Endothelial cell (in vitro differentiated cells): ENCODE results near the gene ETNK2. TPM values are rescaled to one million over a fixed set of nuclear protein-coding genes. Genes with fewer than 3 reads are reported as not detected.

Source experiments
- DNase-seq: peaks from one replicate; pipeline ENCODE4 v3.0.0; 2021; ENCODE audit warnings: low spot score
- H3K27ac Mint-ChIP-seq: one replicate; pipeline ENCODE4 v1.8.0; 2021; ENCODE audit warnings: mixed read lengths, inconsistent platforms; ENCODE audit not compliant: unreplicated experiment
- H3K27me3 Mint-ChIP-seq: one replicate; pipeline ENCODE4 v1.8.0; 2021; ENCODE audit warnings: mild to moderate bottlenecking, moderate library complexity, mixed read lengths, inconsistent platforms; ENCODE audit not compliant: unreplicated experiment
- H3K36me3 Mint-ChIP-seq: one replicate; pipeline ENCODE4 v1.8.0; 2021; ENCODE audit warnings: mild to moderate bottlenecking, low read depth, mixed read lengths, inconsistent platforms; ENCODE audit not compliant: unreplicated experiment
- H3K4me1 Mint-ChIP-seq: one replicate; pipeline ENCODE4 v1.8.0; 2021; ENCODE audit warnings: mild to moderate bottlenecking, mixed read lengths, inconsistent platforms; ENCODE audit not compliant: unreplicated experiment
- H3K4me3 Mint-ChIP-seq: one replicate; pipeline ENCODE4 v1.8.0; 2021; ENCODE audit warnings: mild to moderate bottlenecking, mixed read lengths, inconsistent platforms; ENCODE audit not compliant: unreplicated experiment
- H3K9me3 Mint-ChIP-seq: one replicate; pipeline ENCODE4 v1.8.0; 2021; ENCODE audit warnings: mixed read lengths, inconsistent platforms; ENCODE audit not compliant: unreplicated experiment
- long read RNA-seq: library from polyadenylated mRNA; unstranded; transcript quantifications from one replicate; pipeline ENCODE4 v2.0.0, GENCODE V29; 2020; ENCODE audit not compliant: unreplicated experiment
- total RNA-seq: library from RNA; stranded (reverse); fragmentation: NEBNext Ultra II Directional; extraction: Animal tissue kit (Norgen Biotek cat#: 25700); gene quantifications from one replicate; pipeline ENCODE4 v1.2.1, GENCODE V29; 2021; ENCODE audit not compliant: unreplicated experiment
- TF ChIP-seq, protein P1 (sequence below): fragments of 200-600 bp; sonication (generic); IDR thresholded peaks from one replicate; pipeline ENCODE4 v1.5.0; 2021; ENCODE audit warnings: antibody characterized with exemption; ENCODE audit not compliant: unreplicated experiment

The ETNK2 gene, protein sequence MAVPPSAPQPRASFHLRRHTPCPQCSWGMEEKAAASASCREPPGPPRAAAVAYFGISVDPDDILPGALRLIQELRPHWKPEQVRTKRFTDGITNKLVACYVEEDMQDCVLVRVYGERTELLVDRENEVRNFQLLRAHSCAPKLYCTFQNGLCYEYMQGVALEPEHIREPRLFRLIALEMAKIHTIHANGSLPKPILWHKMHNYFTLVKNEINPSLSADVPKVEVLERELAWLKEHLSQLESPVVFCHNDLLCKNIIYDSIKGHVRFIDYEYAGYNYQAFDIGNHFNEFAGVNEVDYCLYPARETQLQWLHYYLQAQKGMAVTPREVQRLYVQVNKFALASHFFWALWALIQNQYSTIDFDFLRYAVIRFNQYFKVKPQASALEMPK
- total RNA-seq, result 15.9 TPM
- long read RNA-seq, transcript ETNK2-203 (8 exons, 2,434 nt), result major isoform, 12 of 16 reads
- long read RNA-seq, partial matches to known transcripts, result 0 of 16 reads
- long read RNA-seq, other reads (novel, unspliced or antisense), result 3 of 16 reads

DNA sequence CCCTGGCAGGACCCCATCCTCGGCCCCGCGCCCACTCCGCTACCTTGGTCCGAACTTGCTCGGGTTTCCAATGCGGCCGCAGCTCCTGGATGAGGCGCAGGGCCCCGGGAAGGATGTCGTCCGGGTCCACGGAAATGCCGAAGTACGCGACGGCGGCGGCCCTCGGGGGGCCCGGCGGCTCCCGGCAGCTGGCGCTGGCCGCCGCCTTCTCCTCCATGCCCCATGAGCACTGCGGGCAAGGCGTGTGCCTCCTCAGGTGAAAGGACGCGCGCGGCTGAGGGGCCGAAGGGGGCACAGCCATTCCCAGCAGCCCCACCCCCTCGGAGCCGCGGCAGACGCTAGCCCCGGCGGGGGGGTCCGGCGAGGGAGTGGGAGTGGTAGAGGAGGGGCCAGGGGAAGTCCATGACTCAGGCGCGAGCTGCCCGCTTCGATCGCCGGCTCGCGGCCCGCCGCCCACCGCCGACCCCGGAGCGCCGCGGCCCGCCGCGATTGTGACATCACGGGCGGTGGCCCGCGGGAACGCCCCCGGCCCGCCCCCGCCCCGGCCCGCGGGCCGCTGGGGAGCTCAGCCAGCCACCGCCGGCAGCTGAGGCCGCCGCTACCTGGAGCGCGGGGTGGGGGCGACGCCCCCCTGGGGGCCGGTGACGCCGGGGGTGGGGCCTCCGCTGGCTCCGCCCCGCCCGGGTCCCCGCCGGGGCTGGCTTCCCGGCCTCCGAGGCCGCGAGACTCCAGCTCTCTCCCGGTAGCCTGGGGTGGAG, at the start of gene ETNK2:
Gene ETNK2 (minus strand): TSS at position 493 of the 758 bp plus-strand sequence. CDS start 192 bp downstream, at position 301.
- Mint-ChIP-seq H3K4me3 (peak within 1 kb of the TSS; percentile 86), H3K9me3 (no peaks in the 10 kb centered on the region), H3K36me3 (peaks cover 3% of the 10 kb centered on the region), H3K27ac (no peak within 1 kb of the TSS), H3K4me1 (peaks cover 10% of the 10 kb centered on the region), H3K27me3 (peaks cover 16% of the 10 kb centered on the region)
- peak; percentile 69 for DNase-seq
- TF ChIP-seq, protein P1, sequence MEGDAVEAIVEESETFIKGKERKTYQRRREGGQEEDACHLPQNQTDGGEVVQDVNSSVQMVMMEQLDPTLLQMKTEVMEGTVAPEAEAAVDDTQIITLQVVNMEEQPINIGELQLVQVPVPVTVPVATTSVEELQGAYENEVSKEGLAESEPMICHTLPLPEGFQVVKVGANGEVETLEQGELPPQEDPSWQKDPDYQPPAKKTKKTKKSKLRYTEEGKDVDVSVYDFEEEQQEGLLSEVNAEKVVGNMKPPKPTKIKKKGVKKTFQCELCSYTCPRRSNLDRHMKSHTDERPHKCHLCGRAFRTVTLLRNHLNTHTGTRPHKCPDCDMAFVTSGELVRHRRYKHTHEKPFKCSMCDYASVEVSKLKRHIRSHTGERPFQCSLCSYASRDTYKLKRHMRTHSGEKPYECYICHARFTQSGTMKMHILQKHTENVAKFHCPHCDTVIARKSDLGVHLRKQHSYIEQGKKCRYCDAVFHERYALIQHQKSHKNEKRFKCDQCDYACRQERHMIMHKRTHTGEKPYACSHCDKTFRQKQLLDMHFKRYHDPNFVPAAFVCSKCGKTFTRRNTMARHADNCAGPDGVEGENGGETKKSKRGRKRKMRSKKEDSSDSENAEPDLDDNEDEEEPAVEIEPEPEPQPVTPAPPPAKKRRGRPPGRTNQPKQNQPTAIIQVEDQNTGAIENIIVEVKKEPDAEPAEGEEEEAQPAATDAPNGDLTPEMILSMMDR, result no peak

DNA sequence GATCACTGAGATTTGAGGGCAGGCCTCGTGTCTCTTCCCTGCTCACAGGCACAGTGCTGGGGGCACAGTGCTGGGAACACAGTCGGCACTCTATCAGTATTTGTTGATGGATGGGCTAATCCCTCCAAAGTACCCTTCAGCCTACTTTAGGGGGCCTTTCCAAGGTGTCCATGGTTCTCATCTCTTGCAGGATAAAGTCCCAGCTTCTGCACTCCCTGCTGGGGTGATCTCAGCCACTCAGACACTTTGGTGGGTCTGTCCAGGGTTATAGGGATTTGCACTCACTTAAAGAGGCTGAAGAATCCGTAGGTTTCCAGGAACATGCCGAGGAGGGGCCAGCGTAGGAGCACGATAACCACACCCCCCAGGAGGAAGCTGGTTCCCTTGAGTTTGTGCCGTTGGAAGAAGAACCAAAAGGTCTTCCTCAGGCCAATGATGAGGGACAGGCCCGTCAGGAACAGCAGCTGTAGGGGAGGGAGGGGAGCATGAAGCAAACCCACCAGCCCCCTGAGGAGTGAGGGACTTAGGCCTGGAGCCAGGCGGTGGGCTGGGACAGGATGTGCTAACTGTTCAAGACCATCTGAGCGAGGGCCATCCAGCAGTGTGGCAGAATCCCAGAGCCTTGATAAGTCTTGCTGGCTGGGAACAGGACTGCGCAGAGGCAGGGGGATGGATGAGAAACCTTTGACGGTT, 49.6 kb upstream of the ETNK2 start:
- H3K36me3 Mint-ChIP-seq, result no peaks in the 10 kb centered on the region
- H3K27me3 Mint-ChIP-seq, result peaks cover 15% of the 10 kb centered on the region
- no peak overlapping the region for H3K4me3 Mint-ChIP-seq
- DNase-seq, result no peak
- no peaks in the 10 kb centered on the region for H3K9me3 Mint-ChIP-seq
- TF ChIP-seq, protein P1, result no peak
- no peak overlapping the region for H3K27ac Mint-ChIP-seq
- peaks cover 16% of the 10 kb centered on the region for H3K4me1 Mint-ChIP-seq

DNA sequence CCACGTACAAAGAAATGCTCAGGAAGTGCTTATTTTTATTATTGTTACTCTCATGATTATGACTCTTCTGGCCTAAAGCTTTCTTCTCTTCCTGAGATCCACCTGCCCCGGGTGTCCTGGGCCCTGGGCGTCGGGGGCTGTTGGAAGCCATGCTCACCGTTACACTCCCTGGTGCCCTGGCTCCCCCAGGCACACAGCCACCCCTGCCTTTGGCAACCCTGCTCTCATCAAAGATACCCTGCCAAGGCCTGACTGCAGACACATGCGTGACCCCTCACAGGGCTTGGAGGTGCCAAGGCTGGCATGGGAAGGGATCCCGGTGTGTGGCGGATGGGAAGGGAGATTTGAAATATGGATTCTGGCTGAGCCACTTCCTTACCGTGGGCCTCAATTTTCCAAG, 47.7 kb upstream of the ETNK2 start:
- H3K27me3 Mint-ChIP-seq, result peaks cover 16% of the 10 kb centered on the region
- peaks cover 16% of the 10 kb centered on the region for H3K4me1 Mint-ChIP-seq
- no peak overlapping the region for H3K4me3 Mint-ChIP-seq
- TF ChIP-seq, protein P1, result no peak
- no peak overlapping the region for H3K27ac Mint-ChIP-seq
- H3K36me3 Mint-ChIP-seq, result no peaks in the 10 kb centered on the region
- H3K9me3 Mint-ChIP-seq, result no peaks in the 10 kb centered on the region
- DNase-seq, result no peak

DNA sequence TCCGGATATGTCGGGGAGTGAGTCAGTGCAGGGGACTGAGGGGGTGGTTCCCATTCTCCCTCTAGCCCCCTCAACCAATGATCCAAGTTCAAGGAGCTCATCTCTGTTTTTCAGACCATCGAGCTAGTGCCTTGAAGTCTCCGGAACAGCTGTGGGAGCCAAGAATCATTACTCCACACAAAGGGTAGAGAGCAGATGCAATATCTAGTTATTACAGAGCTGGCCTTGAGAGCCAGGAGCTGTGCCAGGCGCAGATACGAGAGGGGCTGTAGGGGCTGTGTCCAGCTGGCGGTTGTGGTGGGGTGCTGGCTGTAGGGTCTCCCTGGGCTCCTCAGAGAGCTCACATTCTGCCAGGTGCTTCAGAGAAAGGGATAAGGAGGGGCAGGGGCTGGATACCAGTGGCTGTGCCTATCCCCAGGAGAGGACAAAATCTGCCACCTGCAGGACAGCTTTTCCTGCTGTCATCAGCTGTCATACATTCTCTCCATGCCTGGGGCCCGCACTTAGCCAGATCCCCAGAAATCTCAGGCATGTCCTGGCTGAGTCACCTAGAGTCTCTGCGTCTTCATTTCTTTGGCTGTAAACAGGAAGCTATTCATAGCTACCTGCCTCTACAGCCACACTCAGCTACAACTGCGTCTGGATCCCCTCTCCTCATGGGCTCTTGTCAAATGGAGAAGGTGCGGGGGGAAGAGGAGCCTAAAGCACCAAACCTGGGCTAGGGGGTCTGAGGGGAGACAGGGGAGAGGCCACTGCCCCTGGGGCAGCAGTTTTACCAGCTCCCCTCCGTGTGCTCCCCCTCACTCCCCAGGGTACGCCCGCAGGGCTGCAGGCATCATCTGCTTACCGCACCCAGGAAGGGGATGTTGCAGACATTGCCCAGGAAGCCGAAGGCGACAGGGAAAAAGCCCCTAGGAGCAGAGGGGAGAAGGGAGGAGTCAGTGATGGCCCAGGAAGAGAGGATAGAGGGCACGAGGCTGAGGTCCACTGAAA, 46.8 kb upstream of the ETNK2 start:
- Mint-ChIP-seq H3K4me1 (peaks cover 16% of the 10 kb centered on the region), H3K36me3 (no peaks in the 10 kb centered on the region), H3K9me3 (no peaks in the 10 kb centered on the region), H3K4me3 (no peak overlapping the region), H3K27ac (peak overlapping the region; percentile 61), H3K27me3 (peaks cover 16% of the 10 kb centered on the region)
- DNase-seq, result peak; percentile 21
- TF ChIP-seq, protein P1, result no peak
